Retinal pigment epithelial cell (primary cell): ENCODE data around the gene INPP5K.

Source experiments
- DNase-seq: peaks from one replicate; pipeline ENCODE4 v3.0.0-alpha.2; 2010; ENCODE audit warnings: low read depth
- H3K4me3 ChIP-seq: 2 replicates; pipeline ENCODE4 v1.5.1; 2011; ENCODE audit warnings: mild to moderate bottlenecking, low read length, control low read depth, moderate library complexity
- CTCF ChIP-seq: conservative IDR thresholded peaks from 2 replicates; pipeline ENCODE4 v1.5.1; 2011; ENCODE audit warnings: low read depth, low read length, control low read depth, inconsistent platforms

Gene INPP5K

GRCh38 chr17:1490643-1491442 is 25.6 kb downstream of the INPP5K start:
- no peak for DNase-seq
- TF ChIP-seq CTCF, result no peak
- H3K4me3 ChIP-seq, result peak overlapping the region; percentile 75

DNA sequence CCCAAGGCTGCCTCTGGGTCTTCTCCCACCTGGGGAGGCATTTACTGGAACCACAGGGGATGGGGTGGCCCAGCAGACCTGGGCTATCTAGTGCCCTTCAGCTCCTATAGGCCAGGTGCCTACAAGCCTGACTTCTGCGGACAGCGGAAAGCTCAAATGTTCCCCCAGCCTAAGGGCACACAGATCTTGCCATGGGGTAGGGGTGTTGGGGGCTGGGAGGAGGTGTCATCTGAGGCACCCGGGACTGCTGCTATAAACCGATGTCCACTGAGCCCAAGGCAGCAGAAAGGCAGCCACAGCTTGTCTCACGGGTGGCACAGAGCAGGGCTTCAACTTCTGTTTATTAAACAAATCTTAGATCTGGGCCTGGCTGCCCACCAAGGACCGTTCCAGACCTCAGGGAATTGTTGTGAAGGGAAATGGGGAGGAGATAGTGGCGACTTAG is 27.6 kb downstream of the INPP5K start:
- peak overlapping the region; percentile 44 for H3K4me3 ChIP-seq
- no peak for DNase-seq
- no peak for TF ChIP-seq CTCF

DNA sequence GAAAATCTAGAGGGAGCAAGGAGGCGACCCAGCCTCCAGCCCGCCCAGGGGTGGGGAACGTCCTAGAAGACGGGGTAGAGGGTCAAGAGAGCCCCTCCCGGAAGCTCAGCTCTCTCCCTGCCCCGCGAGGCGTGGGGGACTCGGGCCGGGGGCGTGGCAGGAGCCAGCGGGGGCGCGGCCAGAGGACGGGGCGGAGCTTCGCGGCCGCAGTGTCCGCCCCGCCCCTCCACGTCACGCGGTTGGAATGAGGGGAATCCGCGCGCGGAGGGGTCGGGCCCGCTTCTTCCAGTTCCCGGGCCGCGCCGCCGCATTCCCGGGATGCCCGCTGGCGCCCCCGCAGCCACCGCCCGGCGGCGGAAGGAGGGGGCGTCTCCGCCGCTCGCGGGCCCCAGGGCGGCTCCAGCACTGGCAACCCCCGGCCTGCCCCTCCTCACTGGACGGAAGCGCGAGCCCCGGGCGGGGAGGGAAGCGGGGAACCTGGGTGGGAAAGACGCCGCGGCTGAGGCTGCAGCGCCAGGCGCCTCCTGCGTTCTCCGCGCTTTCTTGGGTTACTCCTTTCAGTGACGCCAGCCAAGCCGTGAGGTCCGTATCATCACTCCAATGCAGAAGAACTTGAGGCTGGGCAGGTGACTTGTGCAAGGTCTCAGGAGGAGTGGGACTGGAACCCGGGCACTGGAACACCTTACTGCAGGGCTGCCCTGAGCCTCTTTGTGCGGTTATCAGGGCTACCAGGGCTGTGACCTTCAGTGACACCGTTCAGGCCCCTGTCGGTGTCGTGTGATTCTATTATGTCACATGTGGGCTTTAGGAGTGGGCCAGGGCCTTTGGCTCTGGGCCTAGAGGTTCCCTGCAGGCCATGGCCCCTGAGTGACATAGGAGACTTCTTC is 28.2 kb downstream of the INPP5K start:
- DNase-seq, result peak; percentile 58
- no peak for TF ChIP-seq CTCF
- H3K4me3 ChIP-seq, result peak overlapping the region; percentile 44

- H3K4me3 ChIP-seq, result peak overlapping the region; percentile 33
- TF ChIP-seq CTCF, result no peak
- DNase-seq, result peak; percentile 71
Measured at GRCh38 chr17:1486802-1487695, 29.4 kb downstream of the INPP5K start.

DNA sequence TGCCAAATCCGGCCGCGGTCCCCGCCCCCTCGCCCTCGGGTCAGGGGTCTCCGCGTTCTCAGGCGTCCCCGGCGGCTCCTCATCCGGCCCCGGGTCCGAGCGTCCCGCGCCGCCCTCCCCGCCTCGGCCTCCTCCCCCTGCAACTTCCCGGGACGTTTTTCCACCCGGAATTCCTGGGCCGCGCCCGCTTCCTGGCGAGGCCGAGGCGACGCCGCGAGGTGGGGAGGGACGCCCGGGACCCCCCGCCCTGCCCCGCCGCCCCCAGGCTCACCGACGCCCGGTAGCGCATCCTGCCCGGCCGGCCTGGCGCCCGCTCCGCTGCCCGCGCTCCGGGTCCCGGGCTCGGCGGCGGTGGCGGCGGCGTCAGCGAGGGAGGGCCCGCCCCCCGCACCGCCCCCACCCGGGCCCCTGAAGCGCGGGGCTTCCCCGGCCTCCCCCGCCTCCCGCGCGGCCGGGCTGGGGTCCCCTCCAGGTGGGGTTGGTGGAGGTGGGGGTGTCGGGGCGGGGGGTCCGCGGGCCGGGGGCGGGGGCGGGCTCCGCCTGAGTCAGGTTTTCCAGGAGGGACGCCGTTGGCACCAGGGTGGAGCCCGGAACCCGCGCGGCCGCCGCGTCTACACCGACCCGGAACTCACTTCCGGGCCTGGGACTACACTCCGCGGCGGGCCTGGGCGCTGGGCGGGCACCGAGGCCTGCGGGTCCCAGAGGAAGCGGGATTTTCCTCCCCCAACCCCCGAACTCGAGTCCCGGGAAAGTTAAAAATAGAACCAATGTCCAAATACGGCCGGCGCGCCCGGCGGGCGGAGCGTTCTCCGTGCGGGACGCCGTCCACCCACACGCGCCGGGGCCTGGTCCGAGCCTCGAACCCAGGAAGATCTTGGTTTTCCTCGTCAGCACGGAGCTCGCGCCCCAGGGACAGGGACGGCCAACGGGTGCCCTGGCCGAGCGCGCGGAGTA is 30.7 kb downstream of the INPP5K start:
- peak overlapping the region; percentile 50 for H3K4me3 ChIP-seq
- TF ChIP-seq CTCF, result no peak
- DNase-seq, result no peak
